Panc1 (cell line): ENCODE measurements around the gene GREB1L. TPM values are rescaled to one million over a fixed set of nuclear protein-coding genes. Genes with fewer than 3 reads are reported as not detected.

Experiments
- ATAC-seq: fragments of 200-7000 bp; cut with Tn5 transposase; 2 replicates; pipeline ENCODE4 v1.9.1; 2020; ENCODE audit warnings: mild to moderate bottlenecking, moderate library complexity
- BruUV-seq: library from RNA; stranded (reverse); fragments of 400-500 nt; replicated peaks from 2 replicates; lab custom pipeline; 2021; lab: Mats Ljungman, UMichigan
- CTCF ChIA-PET: fragments of 300-600 bp; sonication (Branson Sonifier 250); formaldehyde crosslinking; loops from one replicate; lab custom pipeline; 2022; ENCODE audit warnings: antibody characterized with exemption; lab: Charles Lee
- POLR2A ChIA-PET: fragments of 300-600 bp; sonication (Branson Sonifier 250); formaldehyde crosslinking; loops from one replicate; lab custom pipeline; 2022; ENCODE audit warnings: antibody characterized with exemption; lab: Charles Lee
- DNase-seq: peaks from one replicate; pipeline ENCODE4 v3.0.0-alpha.2; 2010; ENCODE audit warnings: low read depth, low spot score
- H3K27ac ChIP-seq: 2 replicates; pipeline ENCODE4 v1.5.1; 2011; ENCODE audit warnings: mild to moderate bottlenecking, low read length, inconsistent platforms
- H3K27me3 ChIP-seq: fragments of 200-500 bp; sonication (Bioruptor generic); 2 replicates; pipeline ENCODE4 v1.6.0; 2014; ENCODE audit warnings: low read length, inconsistent platforms; ENCODE audit not compliant: control insufficient read depth, insufficient read depth
- H3K36me3 ChIP-seq: fragments of 200-500 bp; sonication (Bioruptor generic); 2 replicates; pipeline ENCODE4 v1.5.1; 2014; ENCODE audit warnings: inconsistent platforms, mild to moderate bottlenecking, low read length, moderate library complexity; ENCODE audit not compliant: control insufficient read depth, insufficient read depth
- H3K4me1 ChIP-seq: 2 replicates; pipeline ENCODE4 v1.5.1; 2011; ENCODE audit warnings: inconsistent platforms, mild to moderate bottlenecking, low read length, moderate library complexity; ENCODE audit not compliant: control insufficient read depth, insufficient read depth
- H3K4me3 ChIP-seq, 2 experiments: 2 replicates each; pipeline ENCODE4 v1.5.1; 2011 to 2012; ENCODE audit warnings: low read depth in 2 of 2, low read length in 2 of 2, mild to moderate bottlenecking in 2 of 2, inconsistent platforms in 1 of 2, moderate library complexity in 1 of 2
- H3K9me3 ChIP-seq: fragments of 200-500 bp; sonication (Bioruptor generic); 2 replicates; pipeline ENCODE4 v1.5.1; 2014; ENCODE audit warnings: low read depth, mild to moderate bottlenecking, inconsistent platforms, low read length, moderate library complexity; ENCODE audit not compliant: control insufficient read depth, insufficient read depth
- POLR2AphosphoS5 ChIP-seq: IDR thresholded peaks from 2 replicates; pipeline ENCODE4 v1.6.1; 2012; ENCODE audit warnings: mild to moderate bottlenecking, low read depth, low read length, moderate library complexity
- SIN3A ChIP-seq: IDR thresholded peaks from 2 replicates; pipeline ENCODE4 v1.6.1; 2012; ENCODE audit warnings: low read depth, mild to moderate bottlenecking, low read length, moderate library complexity, borderline replicate concordance; ENCODE audit not compliant: insufficient read depth
- TCF7L2 ChIP-seq: IDR thresholded peaks from 2 replicates; pipeline ENCODE4 v1.6.1; 2011; ENCODE audit warnings: mild to moderate bottlenecking, low read depth, low read length, inconsistent platforms
- in situ Hi-C: cut with HindIII; loops from 2 replicates; pipeline ENCODE4 v1.10.0; 2016; ENCODE audit warnings: low sequenced_read_pairs, low pct_unique_long_range_greater_than_20kb
- intact Hi-C: fragments of 100-400 bp; cut with micrococcal nuclease; formaldehyde crosslinking; loops from one replicate; pipeline ENCODE4 v1.10.0; 2022; ENCODE audit not compliant: unreplicated experiment
- total RNA-seq: library from RNA; stranded (reverse); gene quantifications from one replicate; pipeline ENCODE4 v1.2.1, GENCODE V29; 2021; ENCODE audit not compliant: unreplicated experiment
- TF ChIP-seq, protein P1 (sequence below), 2 experiments: IDR thresholded peaks; 2 replicates each; pipeline ENCODE4 v1.6.1; 2011 to 2012; ENCODE audit warnings: low read depth in 2 of 2, control low read depth in 1 of 2, low read length in 1 of 2, mild to moderate bottlenecking in 1 of 2, moderate library complexity in 1 of 2; ENCODE audit not compliant: insufficient read depth in 1 of 2
- TF ChIP-seq, protein P2 (sequence below): fragments of 450-650 bp; IDR thresholded peaks from 2 replicates; pipeline ENCODE4 v1.5.1; 2017; ENCODE audit warnings: mild to moderate bottlenecking

GREB1L gene
- total RNA-seq, 1 experiment from 2014 or later, result 11.0 TPM

DNA sequence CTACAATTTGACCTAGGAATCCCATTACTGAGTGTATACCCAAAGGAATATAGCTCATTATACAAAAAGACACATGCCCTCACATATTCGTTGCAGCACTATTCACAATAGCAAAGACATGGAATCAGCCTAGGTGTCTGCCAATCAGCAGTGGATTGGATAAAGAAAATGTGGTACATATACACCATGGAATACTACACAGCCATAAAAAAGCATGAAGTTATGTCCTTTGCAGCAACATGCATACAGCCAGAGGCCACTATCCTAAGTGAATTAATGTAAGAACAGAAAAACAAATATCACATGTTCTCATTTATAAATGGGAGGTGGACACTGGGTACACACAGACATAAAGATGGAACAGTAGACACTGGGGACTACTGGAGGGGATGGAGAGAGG lies 54.0 kb downstream of the GREB1L start:
- ChIA-PET CTCF (no interaction called here), POLR2A (no interaction called here)
- Histone ChIP-seq H3K4me3 (no peak overlapping the region), H3K27ac (no peak overlapping the region), H3K36me3 (no peaks in the 10 kb centered on the region), H3K27me3 (no peaks in the 10 kb centered on the region), H3K9me3 (no peaks in the 10 kb centered on the region), H3K4me1 (0 out of 2 replicates have a peak, but pooled peaks cover 6% of the 10 kb centered on the region)
- intact Hi-C loops (no loop called here), in situ Hi-C loops (no loop called here)
- DNase-seq (no peak), ATAC-seq (no peak)
- TF ChIP-seq, protein P1, sequence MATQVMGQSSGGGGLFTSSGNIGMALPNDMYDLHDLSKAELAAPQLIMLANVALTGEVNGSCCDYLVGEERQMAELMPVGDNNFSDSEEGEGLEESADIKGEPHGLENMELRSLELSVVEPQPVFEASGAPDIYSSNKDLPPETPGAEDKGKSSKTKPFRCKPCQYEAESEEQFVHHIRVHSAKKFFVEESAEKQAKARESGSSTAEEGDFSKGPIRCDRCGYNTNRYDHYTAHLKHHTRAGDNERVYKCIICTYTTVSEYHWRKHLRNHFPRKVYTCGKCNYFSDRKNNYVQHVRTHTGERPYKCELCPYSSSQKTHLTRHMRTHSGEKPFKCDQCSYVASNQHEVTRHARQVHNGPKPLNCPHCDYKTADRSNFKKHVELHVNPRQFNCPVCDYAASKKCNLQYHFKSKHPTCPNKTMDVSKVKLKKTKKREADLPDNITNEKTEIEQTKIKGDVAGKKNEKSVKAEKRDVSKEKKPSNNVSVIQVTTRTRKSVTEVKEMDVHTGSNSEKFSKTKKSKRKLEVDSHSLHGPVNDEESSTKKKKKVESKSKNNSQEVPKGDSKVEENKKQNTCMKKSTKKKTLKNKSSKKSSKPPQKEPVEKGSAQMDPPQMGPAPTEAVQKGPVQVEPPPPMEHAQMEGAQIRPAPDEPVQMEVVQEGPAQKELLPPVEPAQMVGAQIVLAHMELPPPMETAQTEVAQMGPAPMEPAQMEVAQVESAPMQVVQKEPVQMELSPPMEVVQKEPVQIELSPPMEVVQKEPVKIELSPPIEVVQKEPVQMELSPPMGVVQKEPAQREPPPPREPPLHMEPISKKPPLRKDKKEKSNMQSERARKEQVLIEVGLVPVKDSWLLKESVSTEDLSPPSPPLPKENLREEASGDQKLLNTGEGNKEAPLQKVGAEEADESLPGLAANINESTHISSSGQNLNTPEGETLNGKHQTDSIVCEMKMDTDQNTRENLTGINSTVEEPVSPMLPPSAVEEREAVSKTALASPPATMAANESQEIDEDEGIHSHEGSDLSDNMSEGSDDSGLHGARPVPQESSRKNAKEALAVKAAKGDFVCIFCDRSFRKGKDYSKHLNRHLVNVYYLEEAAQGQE (IDR thresholded peaks at IDR 0.05; ENCODE audit: insufficient read depth in 1 of 2, low read depth in 2 of 2, low read length in 1 of 2), result no peak
- TF ChIP-seq SIN3A (no peak), POLR2AphosphoS5 (no peak), TCF7L2 (no peak)
- TF ChIP-seq, protein P2, sequence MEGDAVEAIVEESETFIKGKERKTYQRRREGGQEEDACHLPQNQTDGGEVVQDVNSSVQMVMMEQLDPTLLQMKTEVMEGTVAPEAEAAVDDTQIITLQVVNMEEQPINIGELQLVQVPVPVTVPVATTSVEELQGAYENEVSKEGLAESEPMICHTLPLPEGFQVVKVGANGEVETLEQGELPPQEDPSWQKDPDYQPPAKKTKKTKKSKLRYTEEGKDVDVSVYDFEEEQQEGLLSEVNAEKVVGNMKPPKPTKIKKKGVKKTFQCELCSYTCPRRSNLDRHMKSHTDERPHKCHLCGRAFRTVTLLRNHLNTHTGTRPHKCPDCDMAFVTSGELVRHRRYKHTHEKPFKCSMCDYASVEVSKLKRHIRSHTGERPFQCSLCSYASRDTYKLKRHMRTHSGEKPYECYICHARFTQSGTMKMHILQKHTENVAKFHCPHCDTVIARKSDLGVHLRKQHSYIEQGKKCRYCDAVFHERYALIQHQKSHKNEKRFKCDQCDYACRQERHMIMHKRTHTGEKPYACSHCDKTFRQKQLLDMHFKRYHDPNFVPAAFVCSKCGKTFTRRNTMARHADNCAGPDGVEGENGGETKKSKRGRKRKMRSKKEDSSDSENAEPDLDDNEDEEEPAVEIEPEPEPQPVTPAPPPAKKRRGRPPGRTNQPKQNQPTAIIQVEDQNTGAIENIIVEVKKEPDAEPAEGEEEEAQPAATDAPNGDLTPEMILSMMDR, result no peak
- BruUV-seq, result no TSS peak

DNA sequence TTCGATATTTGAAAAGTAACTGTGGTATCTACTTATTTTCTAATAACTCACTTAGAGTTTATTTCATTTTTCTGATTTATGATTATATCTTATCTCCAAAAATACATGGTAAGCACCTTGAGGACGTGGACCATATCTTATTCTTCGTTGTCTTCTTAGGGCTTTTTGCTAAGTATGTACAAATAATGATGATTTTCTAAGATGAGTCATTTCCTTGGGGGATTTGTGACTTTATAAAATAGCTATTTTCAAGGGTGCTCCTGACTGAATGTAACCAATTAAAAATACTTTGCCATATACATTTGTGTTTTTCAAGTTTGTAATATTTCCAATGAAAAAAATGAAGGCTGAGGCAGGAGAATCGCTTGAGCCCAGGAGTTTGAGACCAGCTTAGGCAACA lies 56.3 kb downstream of the GREB1L start:
- ChIA-PET POLR2A (no interaction called here), CTCF (no interaction called here)
- intact Hi-C loops, result no loop called here

More for the DNA sequence above, 56.3 kb downstream of the GREB1L start:
- Histone ChIP-seq H3K4me3 (no peak overlapping the region), H3K4me1 (0 out of 2 replicates have a peak, but pooled peaks cover 7% of the 10 kb centered on the region), H3K27ac (no peak overlapping the region), H3K36me3 (no peaks in the 10 kb centered on the region), H3K27me3 (no peaks in the 10 kb centered on the region), H3K9me3 (no peaks in the 10 kb centered on the region)
- no TSS peak for BruUV-seq
- no peak for ATAC-seq
- TF ChIP-seq, protein P2, result no peak
- TF ChIP-seq SIN3A (no peak), TCF7L2 (no peak), POLR2AphosphoS5 (no peak)
- TF ChIP-seq, protein P1 (IDR thresholded peaks at IDR 0.05; ENCODE audit: insufficient read depth in 1 of 2, low read depth in 2 of 2, low read length in 1 of 2), result no peak
- in situ Hi-C loops, result no loop called here
- DNase-seq, result no peak
